Fibroblast of gingiva (primary cell): Measurements from ENCODE around the gene MACROD2.

Experiments used
- DNase-seq: peaks from one replicate; pipeline ENCODE4 v3.0.0-alpha.2; 2011; ENCODE audit warnings: low read depth

The MACROD2 gene

GRCh38 chr20:14657266-14658005, 662.1 kb downstream of the MACROD2 start:
- no peak for DNase-seq

- no peak for DNase-seq
Measured at GRCh38 chr20:14664101-14664500, 668.8 kb downstream of the MACROD2 start.

- DNase-seq: no peak
Measured at GRCh38 chr20:14666696-14667095, 671.4 kb downstream of the MACROD2 start.

- DNase-seq: no peak
Measured at GRCh38 chr20:14667226-14667625, 671.9 kb downstream of the MACROD2 start.

- no peak for DNase-seq
Measured at GRCh38 chr20:14672066-14672465, 676.8 kb downstream of the MACROD2 start.

- DNase-seq: no peak
Measured at GRCh38 chr20:14673164-14673563, 677.8 kb downstream of the MACROD2 start.

- no peak for DNase-seq
Measured at GRCh38 chr20:14677455-14677854, 682.1 kb downstream of the MACROD2 start.

GRCh38 chr20:14685183-14685582, 689.9 kb downstream of the MACROD2 start:
- no peak for DNase-seq

GRCh38 chr20:14687313-14687712, 692.0 kb downstream of the MACROD2 start:
- DNase-seq: no peak

GRCh38 chr20:14688005-14688404, 692.7 kb downstream of the MACROD2 start:
- no peak for DNase-seq

GRCh38 chr20:14691994-14692393, 696.7 kb downstream of the MACROD2 start:
- no peak for DNase-seq

GRCh38 chr20:14696478-14696877, 701.2 kb downstream of the MACROD2 start:
- DNase-seq: no peak

GRCh38 chr20:14696937-14697336, 701.6 kb downstream of the MACROD2 start:
- DNase-seq: no peak

GRCh38 chr20:14698125-14698524, 702.8 kb downstream of the MACROD2 start:
- no peak for DNase-seq

- DNase-seq: no peak
Measured at GRCh38 chr20:14698605-14699373, 703.5 kb downstream of the MACROD2 start.

- peak; percentile 38 for DNase-seq
Measured at GRCh38 chr20:14700639-14700960, 705.3 kb downstream of the MACROD2 start.

- DNase-seq: no peak
Measured at GRCh38 chr20:14701326-14701725, 706.0 kb downstream of the MACROD2 start.

- DNase-seq: no peak
Measured at GRCh38 chr20:14706555-14706954, 711.2 kb downstream of the MACROD2 start.

GRCh38 chr20:14707026-14707680, 711.8 kb downstream of the MACROD2 start:
- DNase-seq: no peak

GRCh38 chr20:14707865-14708596, 712.7 kb downstream of the MACROD2 start:
- DNase-seq: no peak

- DNase-seq: no peak
Measured at GRCh38 chr20:14709439-14709838, 714.1 kb downstream of the MACROD2 start.

GRCh38 chr20:14710951-14711350, 715.6 kb downstream of the MACROD2 start:
- no peak for DNase-seq
